ENCODE data around the gene XIST.

- TF ChIP-seq CTCF (IDR thresholded peaks at IDR 0.05) = no peak
- no peak for TF ChIP-seq POLR2A (IDR thresholded peaks at IDR 0.05)
- TF ChIP-seq POLR2AphosphoS5 (IDR thresholded peaks at IDR 0.05) = no peak
Observed at GRCh38 chrX:73821921-73822559, 30.5 kb downstream of the XIST start.
